ENCODE data around the gene AP1AR. TPM values are rescaled to one million over a fixed set of nuclear protein-coding genes. Genes with fewer than 3 reads are reported as not detected.

The AP1AR gene
- total RNA-seq, 2 experiments from 2014 or later, result 18.2 to 39.2 TPM

- POLR2A ChIA-PET, result interaction anchor here (0.5 to 3.7 kb wide), 12 partner anchors 10 to 163 kb away, joined by 3 to 45 read pairs (median 3); partner anchors contain the start of genes ALPK1 and TIFA
- intact Hi-C loops (cut with micrococcal nuclease; ENCODE audit: unreplicated experiment), result no loop called here
- Histone ChIP-seq H3K9me2 (ENCODE audit: insufficient read depth, low read length) (no peaks in the 10 kb centered on the region), H4K20me1 (ENCODE audit: insufficient read depth, low read length) (no peaks in the 10 kb centered on the region), H3K4me3 (ENCODE audit: low read depth, low read length, poor library complexity, severe bottlenecking) (peak overlapping the region; percentile 28), H3K9me3 (ENCODE audit: low read length) (no peaks in the 10 kb centered on the region), H2AFZ (ENCODE audit: low read length) (peak overlapping the region; percentile 63; the same call in 1 of the 2 replicates), H3K79me2 (ENCODE audit: insufficient read depth, low read depth, low read length) (no peaks in the 10 kb centered on the region), H3K4me2 (ENCODE audit: low read length) (peak overlapping the region; percentile 52), H3K36me3 (ENCODE audit: insufficient read depth, low read length) (peaks cover 8% of the 10 kb centered on the region; the same call in 1 of the 2 replicates), H3K27ac (ENCODE audit: low read depth, low read length, poor library complexity, severe bottlenecking) (peak overlapping the region; percentile 79), H3K4me1 (ENCODE audit: insufficient read depth, low read length, poor library complexity, severe bottlenecking) (peaks cover 28% of the 10 kb centered on the region)
- CTCF ChIA-PET (ENCODE audit: unreplicated experiment), result interaction anchor here (0.5 to 2.2 kb wide), 2 partner anchors 25 to 159 kb away, joined by 4 to 11 read pairs; no protein-coding TSS in a partner anchor
- no peak for DNase-seq (ENCODE audit: low spot score)
- TF ChIP-seq CTCF (conservative IDR thresholded peaks at IDR 0.05; ENCODE audit: low read length) (no peak), EZH2phosphoT487 (IDR thresholded peaks at IDR 0.05; ENCODE audit: borderline replicate concordance, low read depth, low read length) (no peak)
- no TSS peak for BruUV-seq (replicated peaks)
Measured at GRCh38 chr4:112311516-112311915, 79.9 kb downstream of the AP1AR start.

- peak overlapping the region; percentile 37 for H3K4me3 ChIP-seq (ENCODE audit: low read depth, low read length, poor library complexity, severe bottlenecking)
- TSS peak; percentile 35 for BruUV-seq (replicated peaks)
- no peaks in the 10 kb centered on the region for H3K9me2 ChIP-seq (ENCODE audit: insufficient read depth, low read length)
- ChIA-PET CTCF (ENCODE audit: unreplicated experiment) (interaction anchor here (1.1 to 2.2 kb wide), 2 partner anchors 16 to 26 kb away, joined by 5 to 11 read pairs; partner anchors contain the start of gene ALPK1), POLR2A (interaction anchor here (0.9 to 3.7 kb wide), 7 partner anchors 14 to 165 kb away, joined by 3 to 45 read pairs (median 3); partner anchors contain the start of genes ALPK1 and TIFA)
- H4K20me1 ChIP-seq (ENCODE audit: insufficient read depth, low read length), result no peaks in the 10 kb centered on the region
- H3K4me2 ChIP-seq (ENCODE audit: low read length), result peak overlapping the region; percentile 66
- H3K79me2 ChIP-seq (ENCODE audit: insufficient read depth, low read depth, low read length), result no peaks in the 10 kb centered on the region
- H3K36me3 ChIP-seq (ENCODE audit: insufficient read depth, low read length), result peaks cover 13% of the 10 kb centered on the region; the same call in 1 of the 2 replicates
- no peaks in the 10 kb centered on the region for H3K9me3 ChIP-seq (ENCODE audit: low read length)
- intact Hi-C loops (cut with micrococcal nuclease; ENCODE audit: unreplicated experiment), result loop anchor here (1.0 to 2.0 kb wide), 3 partner anchors 23 to 80 kb away; no protein-coding TSS in a partner anchor
- peak overlapping the region; percentile 66; the same call in 1 of the 2 replicates for H2AFZ ChIP-seq (ENCODE audit: low read length)
- DNase-seq (ENCODE audit: low spot score), result peak; percentile 67
- H3K4me1 ChIP-seq (ENCODE audit: insufficient read depth, low read length, poor library complexity, severe bottlenecking), result peaks cover 28% of the 10 kb centered on the region
- TF ChIP-seq EZH2phosphoT487 (IDR thresholded peaks at IDR 0.05; ENCODE audit: borderline replicate concordance, low read depth, low read length), result no peak
- no peak for TF ChIP-seq CTCF (conservative IDR thresholded peaks at IDR 0.05; ENCODE audit: low read length)
- H3K27ac ChIP-seq (ENCODE audit: low read depth, low read length, poor library complexity, severe bottlenecking), result peak overlapping the region; percentile 79
Measured at GRCh38 chr4:112312610-112313239, 81.1 kb downstream of the AP1AR start.

GRCh38 chr4:112315446-112315845 is 83.9 kb downstream of the AP1AR start:
- Histone ChIP-seq H3K4me1 (ENCODE audit: insufficient read depth, low read length, poor library complexity, severe bottlenecking) (peaks cover 28% of the 10 kb centered on the region), H3K27ac (ENCODE audit: low read depth, low read length, poor library complexity, severe bottlenecking) (no peak overlapping the region), H3K9me3 (ENCODE audit: low read length) (no peaks in the 10 kb centered on the region), H3K79me2 (ENCODE audit: insufficient read depth, low read depth, low read length) (no peaks in the 10 kb centered on the region), H4K20me1 (ENCODE audit: insufficient read depth, low read length) (no peaks in the 10 kb centered on the region), H3K4me3 (ENCODE audit: low read depth, low read length, poor library complexity, severe bottlenecking) (no peak overlapping the region), H3K4me2 (ENCODE audit: low read length) (no peak overlapping the region), H3K9me2 (ENCODE audit: insufficient read depth, low read length) (no peaks in the 10 kb centered on the region), H3K36me3 (ENCODE audit: insufficient read depth, low read length) (peaks cover 18% of the 10 kb centered on the region), H2AFZ (ENCODE audit: low read length) (no peak overlapping the region)
- no peak for TF ChIP-seq EZH2phosphoT487 (IDR thresholded peaks at IDR 0.05; ENCODE audit: borderline replicate concordance, low read depth, low read length)
- TF ChIP-seq CTCF (conservative IDR thresholded peaks at IDR 0.05; ENCODE audit: low read length), result no peak
- CTCF ChIA-PET (ENCODE audit: unreplicated experiment), result no interaction called here
- POLR2A ChIA-PET, result no interaction called here
- DNase-seq (ENCODE audit: low spot score), result no peak
- no TSS peak for BruUV-seq (replicated peaks)
- intact Hi-C loops (cut with micrococcal nuclease; ENCODE audit: unreplicated experiment), result no loop called here

Measured in OCI-LY7 (cell line).